ENCODE measurements around the gene OR1E2.
"Not testable (repeated sequence)": the region's sequence is repeated elsewhere in the genome, so short reads cannot be mapped to it uniquely, and the experiment has no call there.

Gene OR1E2

DNA sequence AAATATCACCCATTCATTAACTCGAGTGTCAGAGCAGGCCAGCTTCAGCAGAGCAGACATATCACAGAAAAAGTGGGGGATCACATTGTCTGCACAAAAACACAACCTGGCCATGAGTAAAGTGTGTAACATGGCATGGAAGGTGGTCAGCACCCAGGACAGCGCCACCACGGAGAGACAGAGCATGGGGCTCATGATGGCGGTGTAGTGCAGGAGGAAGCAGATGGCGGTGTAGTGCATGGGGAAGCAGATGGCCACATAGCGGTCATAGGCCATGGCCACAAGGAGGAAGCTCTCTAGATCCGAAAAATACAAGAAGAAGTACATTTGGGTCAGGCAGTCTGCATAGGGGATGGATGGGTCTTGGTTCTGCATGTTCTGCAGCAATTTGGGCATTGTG, 426 bp downstream of the OR1E2 start:
- in situ Hi-C loops (cut with MboI; ENCODE audit: low sequenced_read_pairs), result not testable (repeated sequence)
- peak in 1 of 2 experiments; percentile 48 for DNase-seq (ENCODE audit: low spot score in 2 of 2)

GRCh38 chr17:3418222-3418621, 15.4 kb downstream of the OR1E2 start:
- DNase-seq (ENCODE audit: low spot score in 2 of 2), result no peak
- in situ Hi-C loops (cut with MboI; ENCODE audit: low sequenced_read_pairs), result no loop called here

More for the DNA sequence above, 426 bp downstream of the OR1E2 start:
- not testable (repeated sequence) for H3K27me3 ChIP-seq (ENCODE audit: low read depth); H3K9me3 ChIP-seq; H3K36me3 ChIP-seq (replicated peaks); H3K4me3 ChIP-seq; H3K4me1 ChIP-seq

GRCh38 chr17:3415610-3416009, 18.0 kb downstream of the OR1E2 start:
- H3K4me3 ChIP-seq, result no peak overlapping the region
- no peaks in the 10 kb centered on the region for H3K27me3 ChIP-seq (ENCODE audit: low read depth)
- no peaks in the 10 kb centered on the region for H3K9me3 ChIP-seq
- DNase-seq (ENCODE audit: low spot score in 2 of 2), result no peak
- in situ Hi-C loops (cut with MboI; ENCODE audit: low sequenced_read_pairs), result no loop called here
- no peaks in the 10 kb centered on the region for H3K36me3 ChIP-seq (replicated peaks)
- no peaks in the 10 kb centered on the region for H3K4me1 ChIP-seq

More at GRCh38 chr17:3418222-3418621, 15.4 kb downstream of the OR1E2 start:
- no peaks in the 10 kb centered on the region for H3K36me3 ChIP-seq (replicated peaks)
- no peak overlapping the region for H3K4me3 ChIP-seq
- H3K9me3 ChIP-seq, result no peaks in the 10 kb centered on the region
- no peaks in the 10 kb centered on the region for H3K27me3 ChIP-seq (ENCODE audit: low read depth)
- H3K4me1 ChIP-seq, result no peaks in the 10 kb centered on the region

DNA sequence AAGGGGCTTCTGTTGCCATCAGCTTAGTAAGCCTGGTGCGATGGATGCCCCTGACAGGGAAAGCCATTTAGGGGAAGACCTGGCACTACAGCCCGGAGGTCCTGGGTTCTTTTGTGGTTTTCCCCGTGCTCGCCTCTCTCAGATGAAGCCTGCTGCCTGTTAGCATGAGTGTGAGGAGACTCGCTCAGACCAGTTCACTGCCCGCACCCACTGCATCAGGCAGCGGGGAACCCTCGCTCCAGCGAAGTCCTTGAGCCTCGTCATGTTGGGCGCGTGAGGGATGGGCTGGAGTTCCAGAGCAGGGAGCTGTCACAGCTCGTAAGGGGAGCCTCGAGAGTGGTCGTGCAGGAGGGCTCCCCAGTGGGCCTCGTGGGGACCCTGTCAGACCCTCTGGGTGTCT, 21.4 kb downstream of the OR1E2 start:
- H3K9me3 ChIP-seq; H3K36me3 ChIP-seq (replicated peaks); DNase-seq (ENCODE audit: low spot score in 2 of 2); H3K27me3 ChIP-seq (ENCODE audit: low read depth); H3K4me3 ChIP-seq; in situ Hi-C loops (cut with MboI; ENCODE audit: low sequenced_read_pairs); H3K4me1 ChIP-seq: not testable (repeated sequence)

GRCh38 chr17:3411070-3411469, 22.6 kb downstream of the OR1E2 start, which contains the start of gene OR3A3:
OR3A3 (plus strand) TSS chr17:3411370.
- no peaks in the 10 kb centered on the region for H3K27me3 ChIP-seq (ENCODE audit: low read depth)
- no peaks in the 10 kb centered on the region for H3K9me3 ChIP-seq
- no peak for DNase-seq (ENCODE audit: low spot score in 2 of 2)
- H3K4me1 ChIP-seq, result no peaks in the 10 kb centered on the region
- H3K4me3 ChIP-seq, result no peak within 1 kb of the TSS
- no peaks in the 10 kb centered on the region for H3K36me3 ChIP-seq (replicated peaks)
- in situ Hi-C loops (cut with MboI; ENCODE audit: low sequenced_read_pairs), result no loop called here

DNA sequence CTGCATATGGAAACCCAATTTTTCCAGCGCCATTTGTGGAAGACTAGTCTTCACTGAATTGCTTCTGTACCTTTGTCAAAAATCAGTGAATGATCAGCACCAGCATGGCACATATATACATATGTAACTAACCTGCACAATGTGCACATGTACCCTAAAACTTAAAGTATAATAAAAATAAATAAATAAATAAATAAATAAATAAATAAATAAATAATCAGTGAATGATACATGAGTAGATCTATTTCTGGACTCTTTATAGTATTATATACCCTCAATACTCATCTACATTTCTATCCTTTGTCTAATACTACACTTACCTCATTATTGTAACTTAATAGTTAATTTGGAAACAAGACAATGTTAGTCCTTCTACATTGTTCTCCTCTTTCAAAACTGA, 29.8 kb downstream of the OR1E2 start:
- H3K27me3 ChIP-seq (ENCODE audit: low read depth); H3K9me3 ChIP-seq; in situ Hi-C loops (cut with MboI; ENCODE audit: low sequenced_read_pairs); H3K4me3 ChIP-seq; H3K4me1 ChIP-seq; DNase-seq (ENCODE audit: low spot score in 2 of 2); H3K36me3 ChIP-seq (replicated peaks): not testable (repeated sequence)

DNA sequence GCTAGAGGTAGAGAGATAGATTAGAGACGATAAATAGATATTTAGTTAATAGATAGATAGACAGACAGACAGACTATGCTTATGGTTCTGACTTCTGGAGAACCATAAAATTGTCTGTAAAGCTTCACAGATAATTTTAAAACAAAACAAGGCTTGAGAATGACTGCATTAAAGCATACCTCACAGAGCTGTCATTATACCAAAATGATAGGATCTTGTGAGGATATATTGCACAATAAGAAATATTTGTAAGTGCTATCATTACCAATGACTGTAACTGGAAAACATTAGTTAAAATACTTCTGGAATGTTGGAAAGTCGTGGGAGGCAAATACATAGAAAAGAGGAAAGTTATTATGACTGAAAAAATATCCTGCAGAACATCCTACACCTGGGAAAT, 31.9 kb downstream of the OR1E2 start:
- Histone ChIP-seq H3K4me3 (no peak overlapping the region), H3K4me1 (no peaks in the 10 kb centered on the region), H3K9me3 (no peaks in the 10 kb centered on the region), H3K36me3 (replicated peaks) (no peaks in the 10 kb centered on the region), H3K27me3 (ENCODE audit: low read depth) (no peaks in the 10 kb centered on the region)
- in situ Hi-C loops (cut with MboI; ENCODE audit: low sequenced_read_pairs), result no loop called here
- DNase-seq (ENCODE audit: low spot score in 2 of 2), result no peak

- H3K9me3 ChIP-seq, result no peaks in the 10 kb centered on the region
- H3K4me1 ChIP-seq, result no peaks in the 10 kb centered on the region
- H3K4me3 ChIP-seq, result no peak overlapping the region
- in situ Hi-C loops (cut with MboI; ENCODE audit: low sequenced_read_pairs), result no loop called here
- DNase-seq (ENCODE audit: low spot score in 2 of 2), result no peak
- H3K36me3 ChIP-seq (replicated peaks), result no peaks in the 10 kb centered on the region
- no peaks in the 10 kb centered on the region for H3K27me3 ChIP-seq (ENCODE audit: low read depth)
Observed at GRCh38 chr17:3400055-3400454, 33.6 kb downstream of the OR1E2 start.

DNA sequence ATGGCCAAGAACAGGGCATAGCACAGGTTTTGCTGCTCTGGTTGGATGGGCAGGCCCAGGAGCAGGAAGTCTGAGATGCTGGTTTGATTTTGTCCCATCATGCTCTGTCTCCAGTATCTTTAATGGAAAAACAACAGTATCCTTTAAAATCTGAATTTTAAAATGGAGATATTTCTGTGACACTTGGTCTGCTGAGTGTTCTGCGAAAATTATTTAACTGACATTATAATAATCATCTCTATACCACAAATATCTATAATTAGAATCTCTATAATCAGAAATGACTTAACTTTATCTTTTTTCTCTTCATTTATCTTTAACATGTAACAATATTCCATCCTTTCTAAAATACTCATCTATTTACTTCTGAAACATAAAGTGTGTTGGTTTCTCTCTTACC, 35.3 kb downstream of the OR1E2 start, which contains the start of gene OR1E1:
TSS of gene OR1E1 (minus strand) at position 101 of the 400 bp plus-strand sequence. CDS start at position 101, 0 bp downstream.
- H3K27me3 ChIP-seq (ENCODE audit: low read depth), result no peaks in the 10 kb centered on the region
- in situ Hi-C loops (cut with MboI; ENCODE audit: low sequenced_read_pairs), result no loop called here
- DNase-seq (ENCODE audit: low spot score in 2 of 2), result no peak
- H3K36me3 ChIP-seq (replicated peaks), result no peaks in the 10 kb centered on the region
- H3K9me3 ChIP-seq, result no peaks in the 10 kb centered on the region
- no peak within 1 kb of the TSS for H3K4me3 ChIP-seq
- H3K4me1 ChIP-seq, result no peaks in the 10 kb centered on the region

GRCh38 chr17:3397801-3398200, 35.8 kb downstream of the OR1E2 start:
- H3K9me3 ChIP-seq; H3K4me1 ChIP-seq; H3K27me3 ChIP-seq (ENCODE audit: low read depth); H3K4me3 ChIP-seq; H3K36me3 ChIP-seq (replicated peaks); in situ Hi-C loops (cut with MboI; ENCODE audit: low sequenced_read_pairs): not testable (repeated sequence)
- peak in 1 of 2 experiments; percentile 40 for DNase-seq (ENCODE audit: low spot score in 2 of 2)

DNA sequence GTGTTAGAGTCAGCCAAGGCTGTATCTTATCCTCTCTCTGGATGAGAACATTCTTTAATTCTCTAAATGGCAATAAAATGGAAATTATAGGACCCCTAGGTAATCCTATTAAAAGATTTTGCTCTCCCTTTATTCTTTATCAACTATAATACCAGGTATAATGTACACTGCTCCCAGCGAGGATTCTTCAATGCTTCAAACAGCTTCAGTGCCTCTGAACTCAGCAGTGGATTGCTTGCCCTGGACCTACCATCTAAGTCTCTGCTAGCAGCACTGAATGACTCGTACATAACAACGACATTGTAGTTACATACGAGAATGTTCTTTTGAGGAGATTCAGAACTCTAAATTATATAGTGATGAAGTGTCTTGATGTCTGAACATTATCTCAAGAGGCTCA, 43.9 kb downstream of the OR1E2 start:
- H3K36me3 ChIP-seq (replicated peaks), result no peaks in the 10 kb centered on the region
- in situ Hi-C loops (cut with MboI; ENCODE audit: low sequenced_read_pairs), result no loop called here
- H3K4me1 ChIP-seq, result no peaks in the 10 kb centered on the region
- no peak for DNase-seq (ENCODE audit: low spot score in 2 of 2)
- no peaks in the 10 kb centered on the region for H3K9me3 ChIP-seq
- no peaks in the 10 kb centered on the region for H3K27me3 ChIP-seq (ENCODE audit: low read depth)
- no peak overlapping the region for H3K4me3 ChIP-seq

DNA sequence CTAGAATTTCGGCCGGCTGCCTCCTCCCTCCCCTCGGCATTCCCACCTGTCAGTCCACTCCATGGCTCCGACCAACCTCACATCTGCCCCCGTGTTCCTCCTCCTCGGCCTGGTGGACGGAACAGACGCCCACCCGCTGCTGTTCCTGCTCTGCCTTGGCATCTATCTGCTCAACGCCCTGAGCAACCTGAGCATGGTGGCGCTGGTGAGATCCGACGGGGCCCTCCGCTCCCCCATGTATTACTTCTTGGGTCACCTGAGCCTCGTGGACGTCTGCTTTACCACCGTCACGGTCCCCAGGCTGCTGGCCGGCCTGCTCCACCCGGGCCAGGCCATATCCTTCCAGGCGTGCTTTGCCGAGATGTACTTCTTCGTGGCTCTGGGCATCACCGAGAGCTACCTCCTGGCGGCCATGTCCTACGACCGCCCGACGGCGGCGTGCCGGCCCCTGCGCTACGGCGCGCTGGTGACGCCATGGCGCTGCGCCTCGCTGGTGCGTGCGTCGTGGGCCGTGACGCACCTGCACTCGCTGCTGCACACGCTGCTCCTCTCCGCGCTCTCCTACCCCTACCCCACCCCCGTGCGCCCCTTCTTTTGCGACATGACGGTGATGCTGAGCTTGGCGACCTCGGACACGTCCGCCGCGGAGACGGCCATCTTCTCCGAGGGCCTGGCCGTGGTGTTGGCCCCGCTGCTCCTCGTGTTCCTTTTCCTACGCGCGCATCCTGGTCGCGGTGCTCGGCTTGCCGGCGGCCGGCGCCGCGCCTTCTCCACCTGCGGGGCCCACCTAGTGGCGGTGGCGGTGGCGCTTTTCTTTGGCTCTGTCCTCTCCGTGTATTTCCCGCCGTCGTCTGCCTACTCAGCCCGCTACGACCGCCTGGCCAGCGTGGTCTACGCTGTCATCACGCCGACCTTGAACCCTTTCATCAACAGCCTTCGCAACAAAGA, 47.5 kb downstream of the OR1E2 start, which contains the start of gene OR3A2:
TSS of gene OR3A2 (minus strand) at position 440 of the 948 bp plus-strand sequence.
- no peaks in the 10 kb centered on the region for H3K36me3 ChIP-seq (replicated peaks)
- H3K9me3 ChIP-seq, result no peaks in the 10 kb centered on the region
- H3K4me1 ChIP-seq, result no peaks in the 10 kb centered on the region
- no peak within 1 kb of the TSS for H3K4me3 ChIP-seq
- in situ Hi-C loops (cut with MboI; ENCODE audit: low sequenced_read_pairs), result no loop called here
- no peaks in the 10 kb centered on the region for H3K27me3 ChIP-seq (ENCODE audit: low read depth)
- no peak for DNase-seq (ENCODE audit: low spot score in 2 of 2)
